GM12878 (cell line): ENCODE results near the gene ACAP2. TPM values are rescaled to one million over a fixed set of nuclear protein-coding genes. Genes with fewer than 3 reads are reported as not detected.

Source experiments
- ATAC-seq: fragments of 200-7000 bp; cut with Tn5 transposase; 3 replicates; pipeline ENCODE4 v1.9.1; 2020; ENCODE audit warnings: mild to moderate bottlenecking, moderate library complexity
- BruUV-seq: library from RNA; stranded (reverse); fragments of 400-500 nt; replicated peaks from 2 replicates; lab custom pipeline; 2021; lab: Mats Ljungman, UMichigan
- CTCF ChIA-PET: fragments of 300-600 bp; sonication (Branson Sonifier 250); formaldehyde crosslinking; extraction: SDS; loops from one replicate; lab custom pipeline; 2021; ENCODE audit warnings: inconsistent platforms; lab: Yijun Ruan, JAX
- POLR2A ChIA-PET: fragments of 350-600 bp; formaldehyde crosslinking; extraction: SDS; loops from one replicate; lab custom pipeline; 2021; ENCODE audit warnings: inconsistent platforms; lab: Charles Lee
- RAD21 ChIA-PET: fragments of 300-600 bp; sonication (Branson Sonifier 250); formaldehyde crosslinking; loops from one replicate; lab custom pipeline; 2023; ENCODE audit warnings: antibody characterized with exemption; ENCODE audit not compliant: unreplicated experiment; lab: Charles Lee
- SMC1A ChIA-PET: fragments of 300-600 bp; sonication (Branson Sonifier 250); formaldehyde crosslinking; loops from one replicate; lab custom pipeline; 2023; ENCODE audit not compliant: unreplicated experiment, uncharacterized antibody; lab: Charles Lee
- DNase-seq: peaks from one replicate; pipeline ENCODE4 v3.0.0-alpha.2; 2011; ENCODE audit warnings: low read depth, low spot score
- FAIRE-seq: peaks from 3 replicates; lab custom pipeline; 2011; peaks lifted over from hg19 to GRCh38; lab: Jason Lieb, UNC
- H2AFZ ChIP-seq: 2 replicates; pipeline ENCODE4 v1.6.0; 2011; ENCODE audit warnings: low read depth, low read length, control low read depth; ENCODE audit not compliant: control insufficient read depth
- H3K27ac ChIP-seq: 2 replicates; pipeline ENCODE4 v1.5.1; 2011; ENCODE audit warnings: control low read depth; ENCODE audit not compliant: control insufficient read depth, insufficient read depth
- H3K27me3 ChIP-seq, 2 experiments: replicated peaks in 1 of 2; 2 replicates each; pipeline versions ENCODE4 v1.6.0 to v1.6.1; 2011; ENCODE audit warnings: low read length in 1 of 2; ENCODE audit not compliant: control insufficient read depth in 2 of 2, insufficient read depth in 2 of 2
- H3K36me3 ChIP-seq, 2 experiments: 2 replicates each; pipeline ENCODE4 v1.5.1; 2011; ENCODE audit warnings: low read length in 1 of 2; ENCODE audit not compliant: control insufficient read depth in 2 of 2, insufficient read depth in 2 of 2
- H3K4me1 ChIP-seq: 2 replicates; pipeline ENCODE4 v1.6.1; 2011; ENCODE audit warnings: mild to moderate bottlenecking, low read length, moderate library complexity, mixed read lengths; ENCODE audit not compliant: control insufficient read depth, insufficient read depth
- H3K4me2 ChIP-seq: 2 replicates; pipeline ENCODE4 v1.6.0; 2011; ENCODE audit warnings: control low read depth; ENCODE audit not compliant: control insufficient read depth, insufficient read depth
- H3K4me3 ChIP-seq: fragments of 200-600 bp; sonication (generic); 2 replicates; pipeline ENCODE4 v1.5.1; 2016
- H3K79me2 ChIP-seq: 2 replicates; pipeline ENCODE4 v1.6.0; 2011; ENCODE audit warnings: low read length; ENCODE audit not compliant: control insufficient read depth, insufficient read depth
- H3K9ac ChIP-seq: 2 replicates; pipeline ENCODE4 v1.8.0; 2011; ENCODE audit warnings: low read length, control low read depth, mixed read lengths; ENCODE audit not compliant: control insufficient read depth, insufficient read depth
- H3K9me3 ChIP-seq: replicated peaks from 3 replicates; pipeline ENCODE4 v1.5.1; 2011; ENCODE audit warnings: mild to moderate bottlenecking, low read length; ENCODE audit not compliant: control insufficient read depth, insufficient read depth
- H4K20me1 ChIP-seq: 2 replicates; pipeline ENCODE4 v1.6.0; 2011; ENCODE audit not compliant: control insufficient read depth, insufficient read depth
- ATF7 ChIP-seq: fragments of 450-650 bp; IDR thresholded peaks from 2 replicates; pipeline ENCODE4 v1.6.1; 2016; ENCODE audit warnings: low read depth, mild to moderate bottlenecking
- BHLHE40 ChIP-seq, 2 experiments: fragments of 450-650 bp in 1 of 2; IDR thresholded peaks; 2 replicates each; pipeline ENCODE4 v1.6.1; 2011 to 2017; ENCODE audit warnings: low read depth in 2 of 2, borderline replicate concordance in 1 of 2, improper control_type of control experiment in 1 of 2, low read length in 1 of 2, mild to moderate bottlenecking in 1 of 2
- CHD1 ChIP-seq: IDR thresholded peaks from 2 replicates; pipeline ENCODE4 v1.6.1; 2012; ENCODE audit warnings: low read depth, low read length, improper control_type of control experiment
- DPF2 ChIP-seq: fragments of 450-650 bp; IDR thresholded peaks from 2 replicates; pipeline ENCODE4 v1.6.1; 2017; ENCODE audit warnings: mild to moderate bottlenecking
- EP300 ChIP-seq, 2 experiments: fragments of 150-350 bp in 1 of 2; IDR thresholded peaks; 2 replicates each; pipeline ENCODE4 v1.6.1; 2011 to 2012; ENCODE audit warnings: low read depth in 2 of 2, low read length in 2 of 2, borderline replicate concordance in 1 of 2, improper control_type of control experiment in 1 of 2, inconsistent platforms in 1 of 2; ENCODE audit not compliant: control insufficient read depth in 1 of 2
- FOS ChIP-seq: IDR thresholded peaks from 3 replicates; pipeline ENCODE4 v1.6.1; 2011; ENCODE audit warnings: borderline replicate concordance; ENCODE audit not compliant: insufficient read length; ENCODE audit errors: extremely low read depth
- FOXK2 ChIP-seq: fragments of 450-650 bp; IDR thresholded peaks from 2 replicates; pipeline ENCODE4 v1.6.1; 2017; ENCODE audit warnings: mild to moderate bottlenecking, moderate library complexity
- HDGF ChIP-seq: fragments of 450-650 bp; IDR thresholded peaks from 2 replicates; pipeline ENCODE4 v1.6.1; 2016; ENCODE audit warnings: antibody characterized with exemption
- IRF3 ChIP-seq: fragments of 450-650 bp; IDR thresholded peaks from 2 replicates; pipeline ENCODE4 v1.6.1; 2014; ENCODE audit warnings: mild to moderate bottlenecking
- IRF4 ChIP-seq: IDR thresholded peaks from 2 replicates; pipeline ENCODE4 v1.6.1; 2011; ENCODE audit warnings: low read depth, low read length
- MAX ChIP-seq: IDR thresholded peaks from 2 replicates; pipeline ENCODE4 v1.6.1; 2012; ENCODE audit warnings: low read depth, low read length, improper control_type of control experiment
- MTA2 ChIP-seq: fragments of 450-650 bp; IDR thresholded peaks from 2 replicates; pipeline ENCODE4 v1.6.1; 2016; ENCODE audit warnings: low read depth, mild to moderate bottlenecking, moderate library complexity
- MYC ChIP-seq: IDR thresholded peaks from 2 replicates; pipeline ENCODE4 v1.6.1; 2011; ENCODE audit warnings: mild to moderate bottlenecking, low read length, moderate library complexity, inconsistent platforms; ENCODE audit not compliant: insufficient read depth, insufficient replicate concordance, insufficient read length, severe bottlenecking
- NBN ChIP-seq: fragments of 450-650 bp; IDR thresholded peaks from 2 replicates; pipeline ENCODE4 v1.6.1; 2016
- NFIC ChIP-seq: IDR thresholded peaks from 2 replicates; pipeline ENCODE4 v1.6.1; 2012; ENCODE audit warnings: low read depth, mild to moderate bottlenecking, inconsistent platforms, low read length, moderate library complexity
- RELB ChIP-seq: fragments of 450-650 bp; IDR thresholded peaks from 2 replicates; pipeline ENCODE4 v1.6.1; 2017; ENCODE audit warnings: low read depth, mild to moderate bottlenecking, moderate library complexity
- SPI1 ChIP-seq: IDR thresholded peaks from 2 replicates; pipeline ENCODE4 v1.6.1; 2011; ENCODE audit warnings: low read depth, mild to moderate bottlenecking, low read length, moderate library complexity, borderline replicate concordance; ENCODE audit not compliant: insufficient read depth
- TBL1XR1 ChIP-seq: IDR thresholded peaks from 2 replicates; pipeline ENCODE4 v1.6.1; 2012; ENCODE audit warnings: low read depth, low read length, improper control_type of control experiment
- WGBS: methylation state at CpG from one replicate; pipeline ENCODE4 v1.1.6; 2016; ENCODE audit warnings: low lambda C conversion rate; ENCODE audit not compliant: insufficient replicate concordance, insufficient coverage; ENCODE audit errors: missing lambda C conversion rate; 5-methylcytosine and 5-hydroxymethylcytosine counted together
- in situ Hi-C: fragments of 300-500 bp; cut with MboI; formaldehyde crosslinking; loops from 9 replicates; pipeline ENCODE4 v1.14.3; 2018; ENCODE audit warnings: mixed read lengths
- intact Hi-C: fragments of 100-400 bp; cut with micrococcal nuclease; formaldehyde crosslinking; loops from one replicate; pipeline ENCODE4 v1.14.2; 2022; ENCODE audit not compliant: unreplicated experiment
- polyA plus RNA-seq, 11 experiments: library from polyadenylated mRNA; depleted of rRNA in 4 of 11; unstranded in 6 of 11; stranded (reverse) in 5 of 11; fragments of >200 nt; fragmentation: Nextera tagmentation in 4 of 11; fragmentation: Illumina TruSeq in 1 of 11; extraction: Ambion mirVana in 4 of 11; extraction: Trizol in 1 of 11; gene quantifications; 1 replicate in 1 of 11; 2 replicates in 10 of 11; pipeline versions ENCODE4 v1.2.1 to v1.2.3, GENCODE V29; 2011 to 2016; ENCODE audit warnings: inconsistent platforms in 2 of 11, missing spikeins in 2 of 11, low read depth in 1 of 11
- total RNA-seq, 4 experiments: library from RNA; depleted of rRNA in 3 of 4; stranded (reverse); fragments of >200 nt in 3 of 4; fragmentation: Illumina TruSeq in 1 of 4; extraction: Trizol in 1 of 4; gene quantifications; 2 replicates each; pipeline versions ENCODE4 v1.2.1 to v1.2.3, GENCODE V29; 2013 to 2021

The ACAP2 gene
- total and polyA plus RNA-seq, 10 of the 15 experiments (the other 5 are each of a cell fraction or from before 2014, with no cell fraction given), result 7.1 to 53.8 (median 35.7) TPM

- DNase-seq (no peak), FAIRE-seq (peak; percentile 96), ATAC-seq (peak; percentile 91)
- no TSS peak for BruUV-seq
- Histone ChIP-seq H3K9me3 (no peaks in the 10 kb centered on the region), H3K27me3 (no peaks in the 10 kb centered on the region), H4K20me1 (no peaks in the 10 kb centered on the region), H3K79me2 (peaks cover 57% of the 10 kb centered on the region), H2AFZ (peak overlapping the region; percentile 50), H3K27ac (peak overlapping the region; percentile 76), H3K36me3 (0 out of 4 replicates have a peak, but pooled peaks cover 0 to 2% of the 10 kb centered on the region in 2 experiments), H3K4me1 (peaks cover 27% of the 10 kb centered on the region), H3K9ac (peak overlapping the region; percentile 60), H3K4me2 (peak overlapping the region; percentile 92), H3K4me3 (peak overlapping the region; percentile 42)
- intact Hi-C loops (loop anchor here (2.0 kb wide), 1 partner anchor 49 kb away; the partner anchor contains the start of gene ACAP2), in situ Hi-C loops (no loop called here)
- CTCF ChIA-PET, result interaction anchor here (1.0 to 2.3 kb wide), 2 partner anchors 10 to 47 kb away, joined by 3 to 9 read pairs; no protein-coding TSS in a partner anchor
- SMC1A ChIA-PET, result interaction anchor here (0.7 to 7.7 kb wide), 10 partner anchors 10 to 419 kb away, joined by 3 to 63 read pairs (median 4); partner anchors contain the start of genes ACAP2 and PPP1R2
- POLR2A ChIA-PET, result interaction anchor here (1.3 to 3.6 kb wide), 4 partner anchors 9 to 123 kb away, joined by 3 to 29 read pairs (median 3); partner anchors contain the start of genes ACAP2 and XXYLT1
- RAD21 ChIA-PET, result interaction anchor here (1.0 to 5.0 kb wide), 3 partner anchors 47 to 123 kb away, joined by 3 to 39 read pairs (median 4); partner anchors contain the start of genes ACAP2 and XXYLT1
- WGBS, result 6% methylated on average over 7 of the region's 7 CpGs
- TF ChIP-seq FOXK2 (no peak), IRF3 (0 out of 2 replicates have a peak, but pooled peaks have one; percentile 13), DPF2 (peak; percentile 52; the same call in 1 of the 2 replicates), RELB (no peak), MTA2 (peak; percentile 66; the same call in 1 of the 2 replicates), BHLHE40 (IDR thresholded peaks at IDR 0.05; ENCODE audit: borderline replicate concordance in 1 of 2, low read depth in 2 of 2, low read length in 1 of 2) (peak; percentile 59 to 66; a peak in 2 of 4 replicates), NBN (0 out of 2 replicates have a peak, but pooled peaks have one; percentile 25), SPI1 (peak; percentile 94), NFIC (0 out of 2 replicates have a peak, but pooled peaks have one; percentile 22), TBL1XR1 (0 out of 2 replicates have a peak, but pooled peaks have one; percentile 27), IRF4 (peak; percentile 83; the same call in 1 of the 2 replicates), FOS (no peak), MYC (no peak), HDGF (0 out of 2 replicates have a peak, but pooled peaks have one; percentile 11), MAX (no peak), CHD1 (0 out of 2 replicates have a peak, but pooled peaks have one; percentile 27), EP300 (IDR thresholded peaks at IDR 0.05; ENCODE audit: borderline replicate concordance in 1 of 2, control insufficient read depth in 1 of 2, low read depth in 2 of 2, low read length in 2 of 2) (peak in 1 of 2 experiments; percentile 65; a peak in 2 of 4 replicates), ATF7 (0 out of 2 replicates have a peak, but pooled peaks have one; percentile 13)
Measured at GRCh38 chr3:195394024-195394423, 48.8 kb downstream of the ACAP2 start.
